RWPE2 (cell line): Measurements from ENCODE around the gene FER.

Experiments used
- ATAC-seq: fragments of 200-7000 bp; cut with Tn5 transposase; 3 replicates; pipeline ENCODE4 v1.9.1; 2021; ENCODE audit warnings: low read depth
- DNase-seq: peaks from one replicate; pipeline ENCODE4 v3.0.0-alpha.2; 2020; ENCODE audit warnings: low spot score
- H3K27ac ChIP-seq: fragments of 450-650 bp; 2 replicates; pipeline ENCODE4 v1.5.1; 2017; ENCODE audit warnings: mild to moderate bottlenecking; ENCODE audit not compliant: poor library complexity, severe bottlenecking
- H3K27me3 ChIP-seq: fragments of 250-450 bp; sonication (Bioruptor Pico); 2 replicates; pipeline ENCODE4 v1.5.1; 2021; ENCODE audit warnings: mild to moderate bottlenecking, moderate library complexity; ENCODE audit not compliant: insufficient read depth, poor library complexity, severe bottlenecking
- H3K36me3 ChIP-seq: fragments of 250-450 bp; sonication (Bioruptor Pico); 2 replicates; pipeline ENCODE4 v1.5.1; 2020; ENCODE audit warnings: low read depth, mild to moderate bottlenecking, moderate library complexity
- H3K4me1 ChIP-seq: fragments of 250-450 bp; sonication (Bioruptor Pico); 2 replicates; pipeline ENCODE4 v1.5.1; 2021; ENCODE audit warnings: mild to moderate bottlenecking, moderate library complexity; ENCODE audit not compliant: insufficient read depth, poor library complexity, severe bottlenecking
- H3K4me3 ChIP-seq: fragments of 250-450 bp; sonication (Bioruptor Pico); 2 replicates; pipeline ENCODE4 v1.5.1; 2021; ENCODE audit warnings: mild to moderate bottlenecking, moderate library complexity; ENCODE audit not compliant: severe bottlenecking
- H3K9me3 ChIP-seq: fragments of 250-450 bp; sonication (Bioruptor Pico); 2 replicates; pipeline ENCODE4 v1.5.1; 2021; ENCODE audit warnings: mild to moderate bottlenecking, moderate library complexity; ENCODE audit not compliant: severe bottlenecking
- TF ChIP-seq, protein P1 (sequence below): fragments of 450-650 bp; IDR thresholded peaks from one replicate; pipeline ENCODE4 v1.5.1; 2017; ENCODE audit warnings: mild to moderate bottlenecking, moderate library complexity; ENCODE audit not compliant: poor library complexity, severe bottlenecking

FER gene

DNA sequence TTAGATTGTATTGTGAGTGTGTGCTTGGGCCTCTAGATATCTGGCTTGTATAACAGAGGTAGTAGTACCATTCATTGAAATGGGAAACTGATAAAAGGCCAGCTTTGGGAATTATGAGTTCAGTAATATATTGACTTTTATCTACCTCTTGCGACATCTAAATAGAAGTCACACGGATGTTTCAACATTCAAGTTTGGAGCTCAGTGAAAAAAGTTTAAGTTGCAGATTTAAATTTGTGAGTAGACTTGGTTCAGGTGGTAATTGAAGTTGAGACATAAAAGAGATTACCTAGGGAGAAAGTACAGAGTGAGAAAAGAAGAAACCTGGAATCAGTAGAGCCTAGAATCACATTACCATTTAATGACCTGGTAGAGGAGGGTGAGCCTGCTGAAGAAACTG lies 189.5 kb downstream of the FER start:
- DNase-seq = no peak
- H3K4me1 ChIP-seq = no peaks in the 10 kb centered on the region
- H3K27ac ChIP-seq = no peak overlapping the region
- H3K9me3 ChIP-seq = no peaks in the 10 kb centered on the region
- TF ChIP-seq, protein P1, sequence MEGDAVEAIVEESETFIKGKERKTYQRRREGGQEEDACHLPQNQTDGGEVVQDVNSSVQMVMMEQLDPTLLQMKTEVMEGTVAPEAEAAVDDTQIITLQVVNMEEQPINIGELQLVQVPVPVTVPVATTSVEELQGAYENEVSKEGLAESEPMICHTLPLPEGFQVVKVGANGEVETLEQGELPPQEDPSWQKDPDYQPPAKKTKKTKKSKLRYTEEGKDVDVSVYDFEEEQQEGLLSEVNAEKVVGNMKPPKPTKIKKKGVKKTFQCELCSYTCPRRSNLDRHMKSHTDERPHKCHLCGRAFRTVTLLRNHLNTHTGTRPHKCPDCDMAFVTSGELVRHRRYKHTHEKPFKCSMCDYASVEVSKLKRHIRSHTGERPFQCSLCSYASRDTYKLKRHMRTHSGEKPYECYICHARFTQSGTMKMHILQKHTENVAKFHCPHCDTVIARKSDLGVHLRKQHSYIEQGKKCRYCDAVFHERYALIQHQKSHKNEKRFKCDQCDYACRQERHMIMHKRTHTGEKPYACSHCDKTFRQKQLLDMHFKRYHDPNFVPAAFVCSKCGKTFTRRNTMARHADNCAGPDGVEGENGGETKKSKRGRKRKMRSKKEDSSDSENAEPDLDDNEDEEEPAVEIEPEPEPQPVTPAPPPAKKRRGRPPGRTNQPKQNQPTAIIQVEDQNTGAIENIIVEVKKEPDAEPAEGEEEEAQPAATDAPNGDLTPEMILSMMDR = no peak
- ATAC-seq = no peak
- no peaks in the 10 kb centered on the region for H3K27me3 ChIP-seq
- H3K36me3 ChIP-seq = no peaks in the 10 kb centered on the region
- H3K4me3 ChIP-seq = no peak overlapping the region

DNA sequence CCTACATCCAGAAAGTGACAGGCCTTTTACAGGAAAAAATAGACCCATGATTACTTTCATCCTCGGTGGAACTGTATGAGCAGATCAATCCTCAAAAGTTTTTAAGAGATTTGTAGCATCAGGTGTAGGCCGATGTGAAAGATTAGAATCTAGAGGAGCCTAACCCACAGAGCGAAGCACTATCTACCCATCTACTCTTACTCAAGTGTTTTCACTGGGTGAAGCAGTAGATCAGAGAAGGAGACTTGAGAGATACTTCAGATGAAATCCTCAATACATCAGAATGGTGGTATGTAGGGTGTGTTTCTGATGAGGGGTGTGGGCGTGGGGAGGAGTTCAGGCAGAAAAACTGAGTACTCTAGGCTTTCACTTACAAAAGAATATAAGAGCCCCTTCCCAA lies 192.8 kb downstream of the FER start:
- no peak for DNase-seq
- no peaks in the 10 kb centered on the region for H3K36me3 ChIP-seq
- TF ChIP-seq, protein P1 = no peak
- no peak for ATAC-seq
- no peaks in the 10 kb centered on the region for H3K9me3 ChIP-seq
- no peaks in the 10 kb centered on the region for H3K4me1 ChIP-seq
- no peak overlapping the region for H3K27ac ChIP-seq
- no peaks in the 10 kb centered on the region for H3K27me3 ChIP-seq
- no peak overlapping the region for H3K4me3 ChIP-seq

DNA sequence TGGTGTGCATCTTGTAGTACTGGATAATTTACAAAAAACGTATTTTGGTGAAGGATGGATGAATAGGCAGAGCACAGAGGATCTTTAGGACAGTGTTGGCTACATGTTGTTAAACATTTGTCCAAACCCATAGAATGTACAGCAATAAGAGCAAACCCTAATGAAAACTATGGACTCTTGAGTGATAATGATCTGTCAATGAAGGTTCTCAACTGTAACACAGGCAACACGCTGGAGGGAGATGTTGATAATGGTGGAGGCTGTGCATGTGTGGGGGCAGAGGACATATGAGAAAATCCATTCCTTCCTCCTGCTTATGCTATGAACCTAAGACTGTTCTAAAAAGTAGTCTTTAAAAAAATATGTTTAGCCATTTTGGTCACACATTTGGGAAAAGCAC lies 194.0 kb downstream of the FER start:
- Histone ChIP-seq H3K4me3 (no peak overlapping the region), H3K9me3 (no peaks in the 10 kb centered on the region), H3K27ac (no peak overlapping the region), H3K36me3 (no peaks in the 10 kb centered on the region), H3K27me3 (no peaks in the 10 kb centered on the region), H3K4me1 (no peaks in the 10 kb centered on the region)
- ATAC-seq (no peak), DNase-seq (no peak)
- TF ChIP-seq, protein P1 = no peak

DNA sequence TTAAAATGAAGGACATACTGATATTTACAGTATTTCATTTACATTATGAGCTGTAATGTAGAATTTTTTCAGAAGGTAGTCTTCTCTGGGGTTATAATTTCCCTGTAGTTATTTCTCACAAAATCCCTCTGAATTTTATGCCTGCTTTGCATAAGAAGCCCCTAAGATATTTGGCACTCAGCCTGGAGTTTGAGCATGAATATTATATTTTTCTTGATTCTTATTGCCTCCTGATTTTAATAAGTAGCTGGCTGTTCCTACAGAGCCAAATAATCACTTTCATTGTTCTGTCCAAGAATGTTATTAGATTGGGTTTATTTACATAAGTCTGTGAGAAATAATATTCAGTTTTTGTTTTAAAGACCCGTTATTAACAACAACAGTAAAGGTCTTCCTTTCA lies 195.0 kb downstream of the FER start:
- 0 out of 2 replicates have a peak, but pooled peaks cover under 1% of the 10 kb centered on the region for H3K36me3 ChIP-seq
- DNase-seq (no peak), ATAC-seq (no peak)
- H3K4me3 ChIP-seq = no peak overlapping the region
- no peaks in the 10 kb centered on the region for H3K4me1 ChIP-seq
- TF ChIP-seq, protein P1 = no peak
- no peaks in the 10 kb centered on the region for H3K9me3 ChIP-seq
- H3K27ac ChIP-seq = no peak overlapping the region
- H3K27me3 ChIP-seq = no peaks in the 10 kb centered on the region

DNA sequence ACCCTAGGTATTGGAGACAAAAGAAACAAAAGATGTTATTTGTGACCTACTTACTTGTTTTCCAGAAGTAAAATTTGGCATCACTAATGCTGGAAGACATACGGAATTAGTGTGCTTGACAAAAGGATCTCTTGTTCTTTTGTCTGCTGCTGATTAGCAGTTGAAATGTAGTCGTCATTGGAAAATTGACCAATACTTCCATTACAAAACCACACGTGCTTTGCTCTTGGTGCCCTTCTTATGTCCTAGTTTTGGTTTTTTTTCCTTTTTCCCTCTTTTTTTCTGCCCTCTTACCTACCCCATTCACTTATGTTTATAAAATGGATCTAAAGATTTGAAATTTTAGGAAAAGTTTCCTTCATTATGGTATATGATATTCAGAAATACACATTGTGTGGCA lies 197.4 kb downstream of the FER start:
- Histone ChIP-seq H3K27ac (no peak overlapping the region), H3K36me3 (0 out of 2 replicates have a peak, but pooled peaks cover 4% of the 10 kb centered on the region), H3K4me1 (no peaks in the 10 kb centered on the region), H3K27me3 (no peaks in the 10 kb centered on the region), H3K9me3 (no peaks in the 10 kb centered on the region), H3K4me3 (no peak overlapping the region)
- DNase-seq (no peak), ATAC-seq (no peak)
- TF ChIP-seq, protein P1 = no peak
